Measurements from ENCODE around the gene CBX2. TPM values are rescaled to one million over a fixed set of nuclear protein-coding genes. Genes with fewer than 3 reads are reported as not detected.

CBX2 gene
- total RNA-seq, 1 experiment from 2014 or later = 79.4 TPM

- Mint-ChIP-seq H3K36me3 (ENCODE audit: insufficient read depth in 1 of 3, low read depth in 3 of 3) (peaks cover 0 to 1% (median 0%) of the 10 kb centered on the region in 3 experiments; a peak in 2 of 7 replicates), H3K27me3 (ENCODE audit: low read depth) (peaks cover 92% of the 10 kb centered on the region), H3K4me3 (peak overlapping the region; percentile 68 to 83), H3K4me1 (peaks cover 29 to 53% of the 10 kb centered on the region in 2 experiments), H3K27ac (peak overlapping the region in 1 of 3 experiments; percentile 59; a peak in 1 of 7 replicates), H3K9me3 (peaks cover 2 to 7% of the 10 kb centered on the region in 2 experiments; a peak in 2 of 5 replicates)
- Histone ChIP-seq H4K8ac (replicated peaks; ENCODE audit: insufficient read length, low read depth, low read length) (no peak overlapping the region), H2BK12ac (ENCODE audit: insufficient read length, low read depth, low read length) (no peak overlapping the region), H2AK5ac (ENCODE audit: insufficient read length, low read length) (no peak overlapping the region), H3K27ac (ENCODE audit: insufficient read length, low read depth, low read length) (no peak overlapping the region), H4K5ac (ENCODE audit: insufficient read length, low read depth, low read length) (no peak overlapping the region), H3K4ac (ENCODE audit: low read depth, low read length) (no peak overlapping the region), H2AFZ (ENCODE audit: low read length) (no peak overlapping the region), H3K4me2 (ENCODE audit: insufficient read depth, insufficient read length, low read length) (peak overlapping the region; percentile 52), H3K4me1 (ENCODE audit: insufficient read depth, low read length) (no peaks in the 10 kb centered on the region), H3K9ac (ENCODE audit: extremely low read depth, insufficient read length, low read length) (no peak overlapping the region), H3K23me2 (ENCODE audit: insufficient read length, low read depth, low read length, poor library complexity, severe bottlenecking) (peaks cover 17% of the 10 kb centered on the region), H3K79me2 (ENCODE audit: insufficient read depth, low read length) (no peaks in the 10 kb centered on the region), H4K20me1 (ENCODE audit: control insufficient read depth, insufficient read depth, insufficient read length) (no peaks in the 10 kb centered on the region), H3K23ac (ENCODE audit: insufficient read length, low read depth, low read length) (no peak overlapping the region), H2BK5ac (ENCODE audit: insufficient read length, low read length) (no peak overlapping the region), H3K56ac (ENCODE audit: insufficient read length, low read depth, low read length) (no peak overlapping the region), H3K79me1 (ENCODE audit: insufficient read depth, low read depth, low read length, poor library complexity, severe bottlenecking) (no peaks in the 10 kb centered on the region), H2BK20ac (ENCODE audit: low read depth, low read length, poor library complexity, severe bottlenecking) (no peak overlapping the region), H2BK120ac (ENCODE audit: low read depth, low read length, poor library complexity, severe bottlenecking) (no peak overlapping the region), H2BK15ac (ENCODE audit: low read depth, low read length) (no peak overlapping the region), H3K14ac (ENCODE audit: insufficient read depth, low read length) (no peak overlapping the region), H4K91ac (ENCODE audit: insufficient read length, low read depth, low read length) (no peak overlapping the region), H3K9me3 (ENCODE audit: control insufficient read depth, low read depth, low read length) (no peaks in the 10 kb centered on the region), H3K27me3 (ENCODE audit: insufficient read depth, low read length) (peaks cover 77% of the 10 kb centered on the region), H3K18ac (ENCODE audit: insufficient read length, low read depth, low read length) (no peak overlapping the region), H3T11ph (ENCODE audit: low read length) (no peak overlapping the region)
- no peak for TF ChIP-seq CTCF (conservative IDR thresholded peaks at IDR 0.05)
- no CpG with 5 or more reads among the region's 8 CpGs for WGBS (ENCODE audit: extremely low coverage, insufficient read length, low lambda C conversion rate)
- DNase-seq = no peak
Measured at GRCh38 chr17:79795795-79796443, 18.0 kb downstream of the CBX2 start.
